Psoas muscle (tissue), 8 donors: Measurements from ENCODE around the gene DCLK2. TPM values are rescaled to one million over a fixed set of nuclear protein-coding genes. Genes with fewer than 3 reads are reported as not detected.

Experiments
- ATAC-seq, 4 donors: fragments of 200-7000 bp; cut with Tn5 transposase; one replicate each; pipeline ENCODE4 v1.9.1; 2020; ENCODE audit warnings: moderate library complexity in 3 of 4, mild to moderate bottlenecking in 2 of 4
- DNase-seq, 2 donors: peaks; one replicate each; pipeline ENCODE4 v3.0.0-alpha.2; 2020
- H3K27ac ChIP-seq: fragments of 200-600 bp; one replicate; pipeline ENCODE4 v1.8.0; 2022
- H3K27me3 ChIP-seq, 3 donors: fragments of 200-600 bp in 1 of 3; one replicate each; pipeline versions ENCODE4 v1.6.1 to v1.8.0; 2013 to 2022; ENCODE audit warnings: low read length in 2 of 3, mild to moderate bottlenecking in 2 of 3, moderate library complexity in 1 of 3; ENCODE audit not compliant: insufficient read depth in 3 of 3
- H3K36me3 ChIP-seq, 2 donors: fragments of 200-600 bp in 1 of 2; one replicate each; pipeline versions ENCODE4 v1.6.1 to v1.8.0; 2013 to 2022; ENCODE audit warnings: low read depth in 1 of 2, mild to moderate bottlenecking in 1 of 2, moderate library complexity in 1 of 2; ENCODE audit not compliant: insufficient read depth in 1 of 2
- H3K4me1 ChIP-seq: fragments of 200-600 bp; one replicate; pipeline ENCODE4 v1.8.0; 2022
- H3K4me3 ChIP-seq: fragments of 200-600 bp; one replicate; pipeline ENCODE4 v1.8.0; 2022; ENCODE audit warnings: mild to moderate bottlenecking
- H3K9me3 ChIP-seq: fragments of 200-600 bp; one replicate; pipeline ENCODE4 v1.8.0; 2022
- CTCF ChIP-seq: fragments of 200-600 bp; IDR thresholded peaks from one replicate; pipeline ENCODE4 v1.8.0; 2022; ENCODE audit warnings: antibody characterized with exemption
- WGBS, 3 donors: extraction: QIAGEN DNeasy Blood & Tissue Kit; methylation state at CpG; one replicate each; pipeline versions ENCODE4 v1.1.6 to v1.1.7; 2013; 5-methylcytosine and 5-hydroxymethylcytosine counted together
- intact Hi-C, 2 donors: fragments of 100-400 bp; cut with DNase I; formaldehyde crosslinking; loops; one replicate each; pipeline versions ENCODE4 v1.11.0 to v1.14.2; 2022
- polyA plus RNA-seq, 3 donors: library from polyadenylated mRNA; stranded (reverse); fragments of 200-250 nt; gene quantifications; one replicate each; pipeline ENCODE4 v1.2.3, GENCODE V29; 2013
- total RNA-seq, 4 donors: library from RNA; stranded (reverse); fragmentation: NEBNext Ultra II Directional in 2 of 4; extraction: Animal tissue kit (Norgen Biotek cat#: 25700) in 2 of 4; gene quantifications; one replicate each; pipeline versions ENCODE4 v1.2.1 to v1.2.4, GENCODE V29; 2021 to 2023
- donor health status: healthy with polysubstance abuse.
- donor health status: DM: no; HTN: no; CAD: no; lungs with moderate emphysema.
- donor health status: Bipolar disorder and iron deficiency.
- donor health status: healthy.
- donor health status: DM: yes; HTN: yes; CAD: no.
- donor health status: DM: no; HTN: no; CAD: no.
- donor health status: DM: no; HTN: no; CAD: no.
- donor health status: DM: yes; HTN: yes; CAD: no.

Gene DCLK2
- total and polyA plus RNA-seq, 7 donors: 0.18 to 1.7 (median 0.78) TPM

- no peak overlapping the region for H3K4me3 ChIP-seq
- H3K36me3 ChIP-seq: no peaks in the 10 kb centered on the region
- DNase-seq (no peak), ATAC-seq (no peak)
- no peaks in the 10 kb centered on the region for H3K4me1 ChIP-seq
- H3K27me3 ChIP-seq: no peaks in the 10 kb centered on the region
- no peak for TF ChIP-seq CTCF
- H3K27ac ChIP-seq: no peak overlapping the region
- intact Hi-C loops: loop anchor here (5.0 kb wide), 3 partner anchors 237 to 262 kb away; no protein-coding TSS in a partner anchor
- 88 to 99% (median 89%) methylated on average over 2 of the region's 2 CpGs for WGBS, 3 donors
- no peaks in the 10 kb centered on the region for H3K9me3 ChIP-seq
Observed at GRCh38 chr4:150243932-150244331, 165.7 kb downstream of the DCLK2 start.

GRCh38 chr4:150244600-150244999, 166.4 kb downstream of the DCLK2 start:
- WGBS, 3 donors: 77 to 82% (median 81%) methylated on average over 3 of the region's 3 CpGs
- no peaks in the 10 kb centered on the region for H3K27me3 ChIP-seq
- H3K4me1 ChIP-seq: no peaks in the 10 kb centered on the region
- no peak overlapping the region for H3K4me3 ChIP-seq
- H3K36me3 ChIP-seq: no peaks in the 10 kb centered on the region
- H3K27ac ChIP-seq: no peak overlapping the region
- no peaks in the 10 kb centered on the region for H3K9me3 ChIP-seq
- ATAC-seq (no peak), DNase-seq (no peak)
- intact Hi-C loops: loop anchor here (5.0 kb wide), 3 partner anchors 237 to 262 kb away; no protein-coding TSS in a partner anchor
- no peak for TF ChIP-seq CTCF

GRCh38 chr4:150247184-150247583, 168.9 kb downstream of the DCLK2 start:
- ATAC-seq: no peak
- intact Hi-C loops: no loop called here
- TF ChIP-seq CTCF: no peak

GRCh38 chr4:150248181-150248580, 169.9 kb downstream of the DCLK2 start:
- no peaks in the 10 kb centered on the region for H3K9me3 ChIP-seq
- ATAC-seq (no peak), DNase-seq (no peak)
- H3K36me3 ChIP-seq: no peaks in the 10 kb centered on the region
- WGBS, 3 donors: 88 to 97% (median 97%) methylated on average over 4 of the region's 4 CpGs
- H3K4me1 ChIP-seq: no peaks in the 10 kb centered on the region
- H3K27me3 ChIP-seq: no peaks in the 10 kb centered on the region
- intact Hi-C loops: no loop called here
- H3K27ac ChIP-seq: no peak overlapping the region
- no peak for TF ChIP-seq CTCF
- no peak overlapping the region for H3K4me3 ChIP-seq

More at GRCh38 chr4:150247184-150247583, 168.9 kb downstream of the DCLK2 start:
- 95 to 96% (median 96%) methylated on average over 7 of the region's 7 CpGs for WGBS, 3 donors
- Histone ChIP-seq H3K27ac (no peak overlapping the region), H3K36me3 (no peaks in the 10 kb centered on the region), H3K4me3 (no peak overlapping the region), H3K4me1 (no peaks in the 10 kb centered on the region), H3K27me3 (no peaks in the 10 kb centered on the region), H3K9me3 (no peaks in the 10 kb centered on the region)
- no peak for DNase-seq

GRCh38 chr4:150250293-150250997, 172.2 kb downstream of the DCLK2 start:
- intact Hi-C loops: no loop called here
- Histone ChIP-seq H3K4me3 (no peak overlapping the region), H3K36me3 (no peaks in the 10 kb centered on the region), H3K4me1 (no peaks in the 10 kb centered on the region), H3K9me3 (no peaks in the 10 kb centered on the region), H3K27ac (no peak overlapping the region), H3K27me3 (no peaks in the 10 kb centered on the region)
- no peak for TF ChIP-seq CTCF
- 90 to 94% (median 91%) methylated on average over 9 of the region's 9 CpGs for WGBS, 3 donors
- DNase-seq: no peak
- no peak for ATAC-seq
